GM21360 (cell line): ENCODE data around the gene MAP3K9.

Experiments
- ATAC-seq: cut with Tn5 transposase; IDR thresholded peaks from one replicate; pipeline ENCODE4 v1.9.1; 2021; ENCODE audit warnings: mild to moderate bottlenecking, moderate library complexity; ENCODE audit not compliant: unreplicated experiment

The MAP3K9 gene

GRCh38 chr14:70701610-70702009 lies 107.7 kb downstream of the MAP3K9 start:
- ATAC-seq = no peak

- no peak for ATAC-seq
These were observed 108.2 kb downstream of the MAP3K9 start for GRCh38 chr14:70700955-70701585.

GRCh38 chr14:70699646-70700045 lies 109.7 kb downstream of the MAP3K9 start:
- ATAC-seq = no peak

- no peak for ATAC-seq
These were observed 111.0 kb downstream of the MAP3K9 start for GRCh38 chr14:70698288-70698687.

GRCh38 chr14:70697701-70698100 lies 111.6 kb downstream of the MAP3K9 start:
- ATAC-seq = no peak

- no peak for ATAC-seq
These were observed 113.3 kb downstream of the MAP3K9 start for GRCh38 chr14:70696026-70696425.

GRCh38 chr14:70692210-70692609 lies 117.1 kb downstream of the MAP3K9 start:
- ATAC-seq = no peak

- ATAC-seq = no peak
These were observed 123.7 kb downstream of the MAP3K9 start for GRCh38 chr14:70685474-70686197.

GRCh38 chr14:70683983-70684382 lies 125.3 kb downstream of the MAP3K9 start:
- no peak for ATAC-seq

GRCh38 chr14:70680748-70681147 lies 128.6 kb downstream of the MAP3K9 start:
- ATAC-seq = no peak

- no peak for ATAC-seq
These were observed 132.0 kb downstream of the MAP3K9 start for GRCh38 chr14:70677341-70677740.
